Effector CD4-positive, alpha-beta T cell (primary cell): Measurements from ENCODE around the gene BCKDHB.

Experiments used
- DNase-seq: peaks from one replicate; pipeline ENCODE4 v3.0.0-alpha.2; 2020

Gene BCKDHB

DNA sequence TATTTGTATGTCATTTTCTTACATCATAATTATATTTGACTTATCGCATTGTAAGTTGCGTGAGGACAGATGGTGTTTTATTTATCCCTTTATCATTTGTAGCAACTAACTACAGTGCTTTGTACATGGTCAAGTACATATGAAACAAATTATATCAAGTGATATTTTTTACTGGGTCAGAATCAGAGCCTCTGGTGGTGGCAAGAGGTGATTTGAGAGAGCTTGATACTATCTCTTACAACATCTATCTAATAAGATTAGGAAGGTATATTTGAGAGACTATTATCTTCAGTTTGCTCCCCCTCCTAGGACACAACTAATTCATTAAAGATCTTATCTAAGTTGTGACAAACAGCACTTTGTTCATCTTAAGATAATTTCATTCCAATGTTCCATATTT is 47.7 kb downstream of the BCKDHB start:
- DNase-seq, result no peak

DNA sequence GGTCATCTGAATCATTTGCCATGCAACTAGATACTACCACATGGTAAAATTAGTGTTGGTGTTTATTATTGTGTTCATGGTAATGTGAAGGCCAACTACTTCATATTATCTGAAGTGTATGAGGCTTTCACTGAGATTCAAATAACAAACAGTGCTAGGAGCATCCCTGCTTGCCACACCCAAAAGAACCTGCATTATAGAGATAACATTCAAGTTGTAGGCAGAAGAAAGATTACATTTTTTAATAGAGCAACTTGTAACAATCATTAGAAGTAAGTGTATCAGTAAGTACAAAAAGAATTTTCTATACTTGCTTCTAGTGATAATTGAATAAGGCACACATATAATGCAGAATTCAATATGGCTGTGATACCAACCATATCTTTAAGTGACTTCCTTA is 49.8 kb downstream of the BCKDHB start:
- no peak for DNase-seq

DNA sequence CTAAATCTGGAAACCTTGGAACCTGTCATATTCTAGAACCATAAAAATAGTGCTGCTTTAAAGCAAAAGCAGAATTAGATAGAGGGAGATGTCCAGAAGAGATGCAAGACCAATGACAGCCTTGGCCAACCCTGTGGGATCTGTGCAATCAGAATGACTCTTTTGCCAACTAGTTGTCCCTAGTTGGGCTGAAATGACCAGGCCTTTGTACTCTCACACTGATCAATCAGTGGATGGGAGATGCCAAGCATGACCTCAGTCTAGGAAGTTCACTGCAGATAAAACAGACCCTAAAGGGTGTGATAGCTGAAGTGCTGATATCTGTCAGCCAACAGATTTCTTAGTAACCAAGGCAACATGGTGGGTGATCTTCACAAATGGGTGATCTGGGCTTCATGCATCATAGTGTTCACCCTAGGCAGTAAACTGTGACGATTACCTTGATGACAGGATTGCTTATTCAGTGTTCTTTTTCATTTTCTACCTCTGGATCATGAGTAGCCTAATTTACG is 52.1 kb downstream of the BCKDHB start:
- no peak for DNase-seq

DNA sequence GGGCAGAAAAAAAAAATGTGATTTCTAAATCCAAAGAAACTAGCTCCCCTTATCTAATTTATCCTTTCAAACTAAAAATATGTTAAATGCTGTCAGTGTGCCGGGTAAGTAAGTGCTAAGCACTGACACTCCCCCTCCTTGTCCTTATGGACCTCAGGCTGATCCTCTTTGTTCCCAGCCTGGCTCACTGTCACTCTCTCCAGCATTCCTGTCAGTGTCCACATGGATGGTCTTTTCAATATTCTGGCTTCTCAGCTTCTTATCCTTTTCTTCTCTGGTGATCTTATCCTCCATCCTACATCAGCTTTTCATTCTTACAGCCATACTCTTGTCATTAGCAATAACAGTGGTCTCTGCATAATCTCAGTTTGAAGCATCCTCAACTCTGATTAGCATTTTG is 55.0 kb downstream of the BCKDHB start:
- DNase-seq, result no peak

DNA sequence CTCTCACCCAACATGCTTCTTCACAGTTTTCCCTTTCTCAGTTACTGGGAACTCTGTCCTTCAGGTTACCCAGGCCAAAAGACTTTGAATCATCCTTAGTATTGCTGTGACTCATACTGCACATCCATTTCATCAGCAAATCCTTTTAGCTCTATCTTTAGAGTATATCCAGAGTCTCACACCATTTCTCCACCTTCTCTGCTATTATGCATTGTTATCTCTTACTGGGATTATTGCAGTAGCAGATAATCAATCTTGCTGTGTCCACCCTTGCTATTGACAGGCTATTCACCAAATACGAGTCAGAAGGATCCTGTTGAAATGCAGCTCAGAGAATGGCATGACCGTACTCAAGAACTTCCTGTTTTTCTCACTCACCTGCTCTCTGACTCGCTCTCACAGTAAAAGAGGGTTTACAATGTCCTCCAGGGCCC is 57.3 kb downstream of the BCKDHB start:
- DNase-seq, result no peak

DNA sequence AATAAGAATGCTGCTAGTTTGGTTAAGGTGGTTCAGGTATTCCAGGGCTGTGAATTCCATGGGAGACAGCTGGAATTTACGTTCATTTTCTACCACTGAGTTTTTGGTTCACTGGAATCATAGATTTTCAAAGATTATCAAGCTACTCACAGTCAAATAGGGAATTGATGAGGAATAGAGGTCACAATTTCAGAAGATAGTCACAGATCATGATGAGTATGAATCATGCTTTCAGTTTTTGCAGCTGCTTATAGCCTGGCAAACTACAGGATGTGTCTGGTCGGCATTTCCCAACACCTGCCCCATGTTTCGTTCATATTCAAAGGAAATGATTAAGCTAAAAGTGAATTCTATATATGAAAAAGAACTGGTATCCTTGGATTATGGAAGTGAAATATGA is 58.7 kb downstream of the BCKDHB start:
- DNase-seq, result no peak

DNA sequence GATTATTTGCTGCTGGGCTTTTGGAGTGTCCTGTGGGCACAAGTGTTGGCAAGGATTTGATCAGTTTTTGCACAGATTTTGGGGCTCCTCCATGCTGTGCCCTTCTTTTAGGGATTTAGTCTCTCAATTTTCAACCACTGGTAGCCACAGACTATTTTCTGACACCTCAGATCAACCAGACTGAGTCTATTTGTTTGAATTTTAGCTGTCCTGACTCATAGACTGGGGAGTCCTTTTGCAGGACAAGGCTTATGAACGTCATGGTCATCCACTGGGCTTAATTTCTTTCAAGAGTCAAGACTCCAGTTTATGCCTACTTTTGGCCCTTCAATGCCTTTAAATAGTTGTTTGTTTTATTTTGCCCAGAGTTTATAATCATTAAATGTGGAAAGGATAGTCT is 59.3 kb downstream of the BCKDHB start:
- no peak for DNase-seq

DNA sequence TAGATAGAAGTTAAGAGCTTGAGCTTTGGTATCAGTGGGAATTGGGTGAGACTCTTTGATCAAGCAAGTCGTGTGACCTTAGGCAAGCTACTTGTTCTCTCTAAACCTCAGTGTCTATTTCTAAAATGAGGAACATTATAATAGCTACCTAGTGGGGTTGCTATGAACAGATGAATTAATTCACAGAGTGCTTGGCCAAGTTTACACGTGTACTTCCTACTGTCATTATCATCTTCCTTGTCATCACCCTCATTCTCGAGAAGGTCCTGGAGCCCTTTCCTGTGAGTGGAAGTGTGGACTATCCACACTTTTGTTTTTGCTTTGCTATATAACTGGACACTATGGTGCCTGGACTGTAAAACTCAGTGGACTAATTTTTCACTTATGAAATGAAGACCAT is 64.0 kb downstream of the BCKDHB start:
- no peak for DNase-seq

DNA sequence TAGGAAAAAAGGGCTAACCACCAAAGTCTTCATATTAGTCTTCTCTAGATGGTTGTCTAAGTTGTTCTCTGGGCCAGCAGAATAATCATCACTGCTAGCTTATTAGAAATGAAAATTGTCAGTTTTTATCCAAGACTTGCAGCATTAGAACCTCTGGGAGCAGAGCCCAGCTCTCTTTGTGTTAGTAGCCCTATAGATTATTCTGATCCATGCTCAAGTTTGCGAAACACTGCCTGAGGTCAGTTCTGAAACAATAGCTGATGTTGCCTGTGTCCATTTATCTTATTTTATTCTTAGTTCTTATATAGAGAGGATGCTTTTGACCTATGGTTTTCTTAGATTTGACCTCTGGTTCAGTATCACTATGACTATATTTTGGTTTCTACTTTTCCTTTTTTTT is 66.9 kb downstream of the BCKDHB start:
- DNase-seq, result no peak

DNA sequence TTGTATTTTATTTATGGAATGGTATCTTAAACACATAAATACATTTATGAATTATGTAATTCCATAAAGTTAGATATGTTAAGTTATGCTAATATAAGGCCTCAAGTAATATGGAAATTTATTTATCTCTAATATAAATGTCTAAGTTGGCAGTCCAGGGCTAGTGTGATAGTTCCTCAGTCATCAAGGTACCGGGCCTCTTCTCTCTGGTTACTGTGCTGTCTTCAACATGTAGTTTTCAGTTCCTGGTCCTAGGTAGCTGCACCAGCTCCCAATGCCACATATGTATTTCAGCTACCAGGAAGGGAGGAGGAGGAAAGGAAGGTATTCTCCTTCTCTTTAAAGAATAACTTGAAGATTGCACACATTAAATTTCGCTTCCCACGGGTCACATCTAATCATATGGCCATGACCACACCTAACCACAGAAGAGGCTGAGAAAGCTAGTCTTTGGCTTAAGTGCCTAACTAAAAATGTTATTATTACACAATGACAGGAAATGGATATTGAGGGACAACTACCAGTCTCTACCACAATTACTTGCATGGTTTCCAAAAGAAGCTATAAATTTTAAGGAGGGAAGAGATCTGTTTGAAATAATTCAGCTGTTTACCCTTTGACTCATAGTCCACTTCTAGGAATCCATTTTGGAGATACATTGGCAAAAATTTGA is 68.6 kb downstream of the BCKDHB start:
- DNase-seq, result no peak

DNA sequence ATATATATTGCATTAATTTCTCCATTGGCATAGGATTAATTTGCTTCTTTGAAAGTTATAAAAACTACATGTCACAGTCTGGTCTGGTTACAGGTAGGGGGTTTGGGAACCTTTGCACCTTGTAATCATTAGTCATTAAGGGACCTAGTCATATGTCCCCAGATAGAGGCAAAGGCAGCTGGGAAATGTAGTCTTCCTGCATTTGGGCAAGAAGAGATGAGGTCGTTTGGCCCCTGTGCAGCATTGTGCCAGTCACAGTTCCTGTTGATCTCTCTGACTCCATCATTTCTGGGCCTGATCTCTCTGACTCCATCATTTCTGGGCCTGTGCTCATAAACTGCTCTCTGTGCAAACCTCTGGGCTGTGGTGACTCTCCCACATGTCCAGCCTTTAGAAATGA is 73.2 kb downstream of the BCKDHB start:
- no peak for DNase-seq

DNA sequence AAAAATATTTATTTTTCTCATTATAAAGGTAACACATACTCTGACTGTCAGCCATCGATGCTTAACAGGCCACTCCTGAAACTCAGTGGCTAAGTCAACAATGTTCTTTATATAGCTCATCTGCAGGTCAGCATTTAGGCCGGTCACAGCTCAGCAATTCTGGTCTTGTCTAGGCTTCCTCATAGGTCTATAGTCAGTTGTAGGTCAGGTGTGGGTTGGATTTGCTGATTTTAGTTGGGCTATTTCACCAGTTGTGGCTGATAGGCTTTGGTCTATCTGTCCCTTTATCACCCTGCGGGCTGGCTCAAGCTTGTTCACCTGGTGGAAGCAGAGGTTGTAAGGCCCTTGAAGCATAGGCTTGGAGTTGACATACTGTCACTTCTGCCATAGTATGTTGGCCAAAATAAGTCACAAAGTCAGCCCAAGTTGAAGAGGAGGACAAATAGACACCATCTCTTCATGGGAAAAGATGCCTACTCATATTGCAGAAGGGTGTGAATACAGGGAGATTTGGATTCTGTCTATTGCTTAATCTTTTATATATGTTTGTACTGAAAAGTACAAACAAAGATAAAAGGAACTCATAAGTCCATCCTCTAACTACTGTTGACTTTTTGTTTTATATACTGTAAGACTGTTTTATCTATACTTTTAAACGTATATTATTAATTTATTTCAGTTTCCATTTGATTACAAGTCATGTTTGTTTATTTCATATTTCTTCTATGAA is 75.0 kb downstream of the BCKDHB start:
- no peak for DNase-seq

DNA sequence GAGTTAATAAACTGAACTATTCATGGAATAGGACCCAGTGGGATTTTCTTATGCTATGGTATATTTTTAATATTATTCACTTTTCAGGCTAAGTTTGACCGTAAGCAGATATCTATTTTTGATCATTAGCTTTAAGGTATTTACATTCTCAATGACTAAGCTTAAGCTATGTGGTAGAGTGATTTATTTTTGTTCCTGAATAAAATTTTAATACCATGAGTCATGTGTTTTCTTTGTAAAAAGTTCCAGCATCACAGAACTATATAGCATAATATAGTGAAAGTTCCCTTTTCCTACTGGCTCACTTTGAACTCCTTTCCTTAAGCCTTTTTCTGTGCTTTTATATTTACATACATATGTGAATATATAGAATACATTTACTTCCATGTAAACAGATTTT is 75.8 kb downstream of the BCKDHB start:
- DNase-seq, result no peak

DNA sequence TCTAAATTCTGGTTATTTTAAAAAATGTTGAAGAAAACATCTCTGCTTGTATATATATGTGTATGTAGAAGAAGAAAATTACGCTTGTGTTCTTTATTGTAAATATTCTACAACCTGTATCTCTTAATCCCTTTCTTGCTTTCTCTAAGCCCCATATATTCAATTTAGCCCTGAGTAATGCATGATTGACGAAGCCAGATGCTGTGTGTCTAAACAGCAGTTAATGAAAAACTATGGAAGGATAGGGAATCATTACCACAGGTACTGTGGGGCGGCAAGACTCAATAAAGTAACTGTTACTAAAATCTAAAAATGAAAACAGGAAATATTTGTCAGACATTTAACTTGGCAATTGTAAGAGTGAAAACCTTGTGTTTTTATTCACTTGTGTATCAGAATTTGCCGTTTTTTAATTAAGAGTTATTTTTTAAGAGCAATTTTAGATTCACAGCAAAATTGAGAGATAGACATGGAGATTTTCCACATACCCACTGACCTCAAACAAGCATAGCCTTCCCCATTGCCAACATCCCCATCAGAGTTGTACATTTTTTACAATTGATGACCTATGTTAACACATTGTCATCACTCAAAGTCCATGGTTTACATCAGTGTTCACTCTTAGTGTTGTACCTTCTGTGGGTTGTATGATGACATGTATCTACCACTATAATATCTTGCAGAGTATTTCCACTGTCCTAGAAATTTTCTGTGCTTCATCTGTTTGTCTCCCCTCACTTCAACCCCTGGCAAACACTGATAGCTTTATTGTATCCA is 76.7 kb downstream of the BCKDHB start:
- no peak for DNase-seq

DNA sequence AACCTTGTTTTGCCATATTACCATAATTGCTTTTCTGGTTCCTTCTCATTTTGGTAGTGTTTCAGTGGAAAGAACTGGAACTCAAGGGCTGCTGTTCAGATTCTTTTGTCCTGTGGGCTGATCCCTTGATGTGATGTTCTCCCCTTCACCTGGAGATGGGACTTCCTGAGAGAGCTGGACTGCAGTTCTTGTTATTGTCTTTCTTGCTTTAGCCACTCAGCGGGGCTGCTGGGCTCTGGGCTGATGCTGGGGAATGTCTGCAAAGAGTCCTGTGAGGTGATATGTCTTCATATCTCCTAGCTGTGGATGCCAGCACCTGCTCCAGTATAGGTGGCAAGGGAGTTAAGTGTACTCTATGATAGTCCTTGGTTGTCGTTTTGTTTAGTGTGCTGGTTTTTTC is 79.0 kb downstream of the BCKDHB start:
- no peak for DNase-seq

DNA sequence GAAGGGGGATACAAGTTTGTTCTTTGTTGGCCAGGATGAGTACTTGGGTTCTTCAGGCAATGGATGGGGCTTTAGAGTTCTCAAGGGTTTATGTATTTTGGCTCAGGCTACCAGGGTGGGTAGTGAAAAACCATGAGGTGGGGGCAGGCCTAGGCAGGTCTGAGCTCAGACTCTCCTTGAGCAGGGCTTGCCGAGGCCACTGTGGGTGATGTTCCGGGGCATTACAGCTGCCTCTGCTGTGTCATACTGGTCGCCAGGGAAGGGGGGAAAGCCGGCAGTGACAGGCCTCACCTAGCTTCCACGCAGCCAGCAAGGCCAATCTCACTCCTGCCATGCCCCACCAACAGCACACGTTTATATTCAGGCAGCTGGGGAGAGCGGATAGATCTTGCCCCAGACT is 79.6 kb downstream of the BCKDHB start:
- no peak for DNase-seq

DNA sequence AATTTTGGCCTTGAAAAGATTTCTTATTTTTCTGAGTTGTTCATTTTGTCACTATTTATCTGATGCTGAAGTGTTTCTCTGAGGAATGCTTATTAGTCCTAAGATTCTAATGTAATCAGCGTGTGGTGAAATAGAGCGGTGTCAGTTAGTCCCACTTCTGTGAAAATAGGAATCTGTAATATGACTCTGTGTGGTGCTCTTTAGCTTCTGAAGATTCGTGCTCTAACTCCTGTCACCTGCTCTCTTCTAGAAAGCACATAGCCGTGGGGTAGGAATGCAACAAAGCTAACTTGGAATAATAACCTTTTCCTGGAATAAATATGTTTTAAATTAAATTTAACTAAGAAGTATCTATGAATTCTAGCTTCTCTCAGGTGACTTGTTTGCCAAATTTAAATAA is 90.4 kb downstream of the BCKDHB start:
- no peak for DNase-seq

DNA sequence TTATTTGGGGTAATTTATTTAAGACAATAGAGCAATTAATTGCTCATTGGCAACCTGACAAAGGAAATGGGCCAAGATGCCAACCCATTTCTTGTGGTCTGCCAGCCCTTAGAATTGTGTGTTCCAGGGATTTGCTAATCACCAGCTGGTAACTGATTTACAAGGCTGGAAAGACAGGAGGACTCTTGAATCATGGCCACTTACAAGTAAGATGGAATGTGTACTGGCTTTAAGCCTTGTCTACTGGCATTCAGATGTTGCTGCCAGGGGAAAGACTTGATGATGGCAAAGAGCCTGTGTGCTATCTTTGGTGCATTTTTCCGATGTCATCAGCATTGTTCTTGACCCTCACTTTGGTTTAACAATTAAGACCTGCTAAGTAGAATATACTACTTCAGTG is 91.0 kb downstream of the BCKDHB start:
- DNase-seq, result no peak

DNA sequence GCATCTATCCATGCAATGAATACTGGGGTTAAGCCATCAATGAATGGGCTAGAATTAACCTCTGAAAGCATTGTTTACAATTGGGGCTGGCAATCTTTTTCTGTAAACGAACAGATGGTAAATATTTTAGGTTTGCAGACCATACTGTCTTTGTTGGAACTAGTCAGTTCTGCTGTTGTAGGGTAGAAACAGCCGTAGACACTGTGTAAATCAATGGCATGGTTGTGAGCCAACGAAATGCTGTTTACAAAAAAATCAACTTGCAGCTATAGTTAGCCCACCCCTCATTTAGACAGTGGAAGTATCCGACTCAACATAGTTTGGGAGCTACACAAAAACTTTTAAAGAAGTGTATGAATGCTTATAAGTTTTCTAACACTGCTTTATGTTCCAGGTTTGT is 91.5 kb downstream of the BCKDHB start:
- no peak for DNase-seq

DNA sequence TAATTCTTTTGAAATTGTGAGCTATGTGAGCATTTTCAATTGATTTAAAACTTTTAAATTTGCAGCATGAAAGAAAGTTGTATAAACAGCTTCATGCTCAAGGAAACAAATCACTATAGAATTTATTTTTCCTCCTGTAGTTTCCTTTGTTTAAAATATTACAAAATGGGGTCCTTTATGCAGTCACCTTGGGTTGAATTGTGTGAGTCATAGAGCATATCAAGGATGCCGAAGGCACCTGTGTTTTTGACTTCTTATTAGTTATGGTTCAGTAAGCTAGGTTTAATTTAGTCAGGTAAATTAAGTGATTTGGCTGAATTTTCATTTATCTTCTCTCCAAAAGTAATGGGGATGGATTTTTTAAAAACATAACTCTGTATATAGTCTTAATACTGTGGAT is 96.8 kb downstream of the BCKDHB start:
- DNase-seq, result no peak

DNA sequence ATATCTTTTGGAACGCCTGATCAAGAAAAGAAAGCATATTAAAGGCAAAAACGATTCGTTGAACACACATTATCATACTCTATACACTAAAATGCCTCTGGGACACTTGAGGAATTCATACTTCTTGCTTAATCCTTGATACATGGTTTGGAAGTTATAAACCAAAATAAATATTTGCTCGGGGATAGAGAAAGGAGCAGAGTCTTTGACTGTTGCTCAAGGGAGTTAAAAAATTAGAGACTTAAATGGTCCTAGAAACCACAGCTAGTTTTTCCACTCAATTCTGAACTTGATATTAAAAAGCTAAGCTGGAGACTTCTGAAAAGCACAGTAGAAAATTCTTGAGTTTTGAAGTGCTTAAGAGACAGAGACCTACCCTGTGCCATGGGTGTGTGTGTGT is 98.9 kb downstream of the BCKDHB start:
- DNase-seq, result no peak

DNA sequence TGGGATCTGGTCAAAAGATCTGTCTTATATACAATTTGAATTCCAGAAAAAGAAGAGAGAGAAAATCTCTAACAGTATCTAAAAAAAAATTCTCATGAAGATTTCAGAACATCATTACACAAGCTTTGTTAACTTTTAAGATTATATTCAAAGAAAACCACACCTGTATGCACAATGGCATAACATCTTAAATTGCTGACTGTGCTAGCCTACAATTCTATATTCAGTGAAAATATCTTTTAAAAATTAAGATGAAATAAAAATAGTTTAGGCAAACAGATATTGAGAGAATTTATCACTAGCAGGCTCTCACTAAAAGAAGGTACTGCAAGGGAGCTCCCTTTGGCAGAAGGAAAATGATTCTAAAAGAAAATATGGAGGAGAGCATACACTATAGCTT is 100.3 kb downstream of the BCKDHB start:
- DNase-seq, result no peak

DNA sequence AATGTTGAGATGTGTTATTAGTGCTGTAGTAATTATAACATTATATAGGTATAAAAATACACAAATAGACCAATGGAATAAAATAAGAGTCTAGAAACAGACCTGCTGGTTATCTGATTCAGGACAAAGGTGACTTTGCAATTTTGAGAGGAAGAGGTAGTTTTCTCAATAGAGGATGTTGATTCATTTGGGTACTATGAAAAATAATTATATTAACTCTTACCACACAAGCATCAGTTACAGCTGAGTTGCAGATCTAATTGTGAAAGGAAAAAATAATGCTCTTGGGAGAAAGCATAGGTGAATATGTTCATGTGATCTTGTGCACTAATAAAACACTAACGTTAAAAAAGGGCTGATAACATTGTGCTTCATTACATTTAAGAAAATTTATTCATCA is 103.0 kb downstream of the BCKDHB start:
- no peak for DNase-seq

DNA sequence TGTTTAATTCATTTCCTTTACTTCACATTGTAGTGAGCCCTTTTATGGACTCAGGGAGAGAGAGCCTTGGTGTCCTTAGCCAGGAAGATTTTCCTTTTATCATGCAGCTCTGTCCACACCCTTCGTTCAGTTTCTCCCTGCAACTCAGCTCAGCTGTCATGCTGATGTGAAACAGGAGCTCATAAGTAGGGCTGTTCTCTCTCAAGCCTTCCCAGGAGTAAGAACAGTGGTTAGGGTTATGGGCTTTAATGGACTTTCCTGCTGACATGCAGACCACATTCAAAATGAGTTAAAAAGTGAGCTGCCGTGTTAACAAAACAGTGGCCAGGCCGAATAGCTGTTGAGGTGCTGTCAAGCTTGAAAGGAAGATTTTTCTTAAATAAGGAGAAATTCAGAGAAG is 104.1 kb downstream of the BCKDHB start:
- no peak for DNase-seq
